Karpas-422 (cell line): ENCODE results near the gene TRIM66. TPM values are rescaled to one million over a fixed set of nuclear protein-coding genes. Genes with fewer than 3 reads are reported as not detected.

Experiments
- DNase-seq: peaks from one replicate; pipeline ENCODE4 v3.0.0-alpha.2; 2015
- H2AFZ ChIP-seq: fragments of 200-600 bp; sonication (generic); 2 replicates; pipeline ENCODE4 v1.6.1; 2014; ENCODE audit warnings: antibody characterized with exemption, low read length, mixed read lengths
- H3K27ac ChIP-seq: fragments of 200-600 bp; sonication (generic); 2 replicates; pipeline ENCODE4 v1.5.1; 2014; ENCODE audit warnings: mild to moderate bottlenecking, low read length, moderate library complexity
- H3K27me3 ChIP-seq: fragments of 200-600 bp; sonication (generic); 2 replicates; pipeline ENCODE4 v1.6.1; 2014; ENCODE audit warnings: low read length, mixed read lengths
- H3K36me3 ChIP-seq: fragments of 200-600 bp; sonication (generic); 2 replicates; pipeline ENCODE4 v1.6.1; 2014; ENCODE audit warnings: low read length, mixed read lengths; ENCODE audit not compliant: insufficient read depth
- H3K4me1 ChIP-seq: fragments of 200-600 bp; sonication (generic); 2 replicates; pipeline ENCODE4 v1.6.1; 2014; ENCODE audit warnings: mild to moderate bottlenecking, low read length, mixed read lengths
- H3K4me2 ChIP-seq: fragments of 200-600 bp; sonication (generic); 2 replicates; pipeline ENCODE4 v1.6.1; 2014; ENCODE audit warnings: low read length, low read depth, mild to moderate bottlenecking; ENCODE audit not compliant: poor library complexity, severe bottlenecking
- H3K4me3 ChIP-seq: fragments of 200-600 bp; sonication (generic); 2 replicates; pipeline ENCODE4 v1.5.1; 2014; ENCODE audit warnings: mild to moderate bottlenecking, antibody characterized with exemption, low read length, mixed read lengths
- H3K79me2 ChIP-seq: fragments of 200-600 bp; sonication (generic); 2 replicates; pipeline ENCODE4 v1.6.1; 2014; ENCODE audit warnings: mild to moderate bottlenecking, low read length, mixed read lengths
- H3K9ac ChIP-seq: fragments of 200-600 bp; sonication (generic); 2 replicates; pipeline ENCODE4 v1.6.0; 2014; ENCODE audit warnings: low read length
- H3K9me2 ChIP-seq: fragments of 200-600 bp; sonication (generic), shearing (Covaris generic); replicated peaks from 2 replicates; pipeline ENCODE4 v1.6.0; 2014; ENCODE audit warnings: mild to moderate bottlenecking, low read length, moderate library complexity; ENCODE audit not compliant: insufficient read depth
- H3K9me3 ChIP-seq: fragments of 300-700, 200-600 bp; sonication (generic); 2 replicates; pipeline ENCODE4 v1.6.1; 2014; ENCODE audit warnings: low read length, mixed read lengths
- H4K20me1 ChIP-seq: fragments of 200-600 bp; sonication (generic); 2 replicates; pipeline ENCODE4 v1.6.1; 2014; ENCODE audit warnings: mild to moderate bottlenecking, antibody characterized with exemption, low read length, low read depth; ENCODE audit not compliant: insufficient read depth
- total RNA-seq: library from RNA; depleted of rRNA; stranded (reverse); fragments of >200 nt; shearing (Covaris generic); gene quantifications from 2 replicates; pipeline ENCODE4 v1.2.3, GENCODE V29; 2014; ENCODE audit warnings: low replicate concordance

TRIM66 gene
- total RNA-seq, 1 experiment from 2014 or later = 13.3 TPM

- no peak overlapping the region for H3K9ac ChIP-seq
- H3K36me3 ChIP-seq = no peaks in the 10 kb centered on the region
- H3K4me3 ChIP-seq = no peak overlapping the region
- H3K27me3 ChIP-seq = no peaks in the 10 kb centered on the region; the same call in 1 of the 2 replicates
- H3K4me1 ChIP-seq = no peaks in the 10 kb centered on the region
- DNase-seq = no peak
- H3K27ac ChIP-seq = no peak overlapping the region
- H3K79me2 ChIP-seq = no peaks in the 10 kb centered on the region
- no peaks in the 10 kb centered on the region for H4K20me1 ChIP-seq
- H3K9me3 ChIP-seq = peaks cover 3% of the 10 kb centered on the region; the same call in 1 of the 2 replicates
- no peaks in the 10 kb centered on the region for H3K9me2 ChIP-seq
- no peak overlapping the region for H2AFZ ChIP-seq
- H3K4me2 ChIP-seq = no peak overlapping the region
Observed at GRCh38 chr11:8584511-8584910, 98.0 kb downstream of the TRIM66 start.

DNA sequence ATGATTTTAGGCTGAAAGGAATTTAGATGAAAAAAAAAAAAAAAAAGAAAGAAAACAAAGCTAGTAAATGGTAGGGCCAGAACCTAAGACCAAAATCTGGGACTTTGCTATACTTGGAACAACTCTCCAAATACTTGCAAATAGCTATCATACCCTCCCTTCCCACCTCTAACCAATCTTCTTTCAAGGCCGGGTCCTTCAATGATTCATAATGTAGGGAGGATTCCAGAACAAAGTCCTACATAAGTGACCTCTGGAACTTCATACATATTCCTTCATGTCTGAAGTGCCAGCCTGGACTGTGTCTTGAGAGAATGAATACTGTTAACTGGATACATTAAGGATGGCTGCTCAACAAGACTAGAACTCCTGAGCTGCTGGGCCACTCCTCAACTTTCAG is 98.4 kb downstream of the TRIM66 start:
- Histone ChIP-seq H4K20me1 (no peaks in the 10 kb centered on the region), H3K4me2 (no peak overlapping the region), H3K4me1 (no peaks in the 10 kb centered on the region), H3K9ac (no peak overlapping the region), H2AFZ (no peak overlapping the region), H3K9me2 (no peaks in the 10 kb centered on the region), H3K4me3 (no peak overlapping the region), H3K27ac (no peak overlapping the region), H3K27me3 (no peaks in the 10 kb centered on the region; the same call in 1 of the 2 replicates), H3K79me2 (no peaks in the 10 kb centered on the region), H3K36me3 (no peaks in the 10 kb centered on the region), H3K9me3 (peaks cover 3% of the 10 kb centered on the region; the same call in 1 of the 2 replicates)
- DNase-seq = no peak

DNA sequence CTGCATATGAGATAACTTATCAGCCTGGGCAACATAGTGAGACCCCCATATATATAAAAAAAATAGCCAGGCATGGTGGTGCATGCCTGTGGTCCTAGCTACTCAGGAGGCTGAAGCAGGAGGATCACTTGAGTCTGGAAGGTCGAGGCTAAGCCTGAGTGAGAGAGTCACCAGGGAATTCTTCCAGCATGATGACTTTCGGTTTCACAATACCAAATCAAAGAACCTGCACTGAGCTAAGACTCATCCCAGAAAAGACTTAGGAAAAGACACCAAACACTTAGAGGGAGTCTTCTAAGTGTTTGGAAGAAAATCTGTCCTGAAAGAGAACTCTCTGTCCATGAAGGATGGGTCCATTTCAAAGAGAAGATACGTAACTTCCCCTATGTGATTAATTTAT is 101.2 kb downstream of the TRIM66 start:
- no peak for DNase-seq
- no peak overlapping the region for H3K9ac ChIP-seq

GRCh38 chr11:8577791-8578581 is 104.5 kb downstream of the TRIM66 start:
- H3K4me1 ChIP-seq = no peaks in the 10 kb centered on the region
- no peaks in the 10 kb centered on the region for H3K79me2 ChIP-seq
- H3K36me3 ChIP-seq = no peaks in the 10 kb centered on the region
- H4K20me1 ChIP-seq = 0 out of 2 replicates have a peak, but pooled peaks cover 5% of the 10 kb centered on the region
- no peak overlapping the region for H3K27ac ChIP-seq
- DNase-seq = no peak
- no peak overlapping the region for H3K4me3 ChIP-seq
- H2AFZ ChIP-seq = no peak overlapping the region
- no peak overlapping the region for H3K4me2 ChIP-seq
- no peak overlapping the region for H3K9ac ChIP-seq
- 0 out of 2 replicates have a peak, but pooled peaks cover 4% of the 10 kb centered on the region for H3K9me3 ChIP-seq
- no peaks in the 10 kb centered on the region for H3K9me2 ChIP-seq
- no peaks in the 10 kb centered on the region for H3K27me3 ChIP-seq

More for the DNA sequence above, 101.2 kb downstream of the TRIM66 start:
- Histone ChIP-seq H3K4me3 (no peak overlapping the region), H3K9me2 (no peaks in the 10 kb centered on the region), H3K4me2 (no peak overlapping the region), H3K9me3 (0 out of 2 replicates have a peak, but pooled peaks cover 4% of the 10 kb centered on the region), H3K27ac (no peak overlapping the region), H3K27me3 (no peaks in the 10 kb centered on the region), H3K79me2 (no peaks in the 10 kb centered on the region), H4K20me1 (no peaks in the 10 kb centered on the region), H2AFZ (no peak overlapping the region), H3K36me3 (no peaks in the 10 kb centered on the region), H3K4me1 (no peaks in the 10 kb centered on the region)

DNA sequence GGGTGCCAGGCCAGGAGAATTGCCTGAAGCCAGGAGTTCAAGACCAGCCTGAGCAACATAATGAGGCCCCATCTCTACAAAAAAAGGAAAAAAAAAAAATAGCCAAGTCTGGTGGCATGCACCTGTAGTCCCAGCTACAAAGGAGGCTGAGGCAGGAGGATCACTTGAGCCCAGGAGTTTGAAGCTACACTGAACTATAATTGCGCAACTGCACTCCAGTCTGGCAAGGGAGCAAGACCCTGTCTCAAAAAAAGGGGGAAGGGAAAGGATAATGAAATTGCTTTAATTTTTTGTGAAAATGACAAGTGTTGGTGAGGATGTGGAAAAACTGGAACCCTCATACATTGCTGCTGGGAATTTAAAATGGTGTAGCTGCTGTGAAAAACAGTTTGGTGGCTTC is 107.7 kb downstream of the TRIM66 start:
- Histone ChIP-seq H3K4me2 (no peak overlapping the region), H3K4me1 (peaks cover 7% of the 10 kb centered on the region), H3K27me3 (no peaks in the 10 kb centered on the region), H3K79me2 (no peaks in the 10 kb centered on the region), H4K20me1 (0 out of 2 replicates have a peak, but pooled peaks cover 12% of the 10 kb centered on the region), H2AFZ (no peak overlapping the region), H3K9me3 (0 out of 2 replicates have a peak, but pooled peaks cover 4% of the 10 kb centered on the region), H3K36me3 (no peaks in the 10 kb centered on the region), H3K27ac (no peak overlapping the region), H3K4me3 (no peak overlapping the region), H3K9me2 (no peaks in the 10 kb centered on the region), H3K9ac (no peak overlapping the region)
- no peak for DNase-seq

- Histone ChIP-seq H3K4me1 (peaks cover 7% of the 10 kb centered on the region), H3K9ac (no peak overlapping the region), H3K36me3 (no peaks in the 10 kb centered on the region), H3K27me3 (no peaks in the 10 kb centered on the region), H3K4me3 (no peak overlapping the region), H3K4me2 (no peak overlapping the region), H4K20me1 (0 out of 2 replicates have a peak, but pooled peaks cover 12% of the 10 kb centered on the region), H3K79me2 (no peaks in the 10 kb centered on the region), H3K9me3 (0 out of 2 replicates have a peak, but pooled peaks cover 4% of the 10 kb centered on the region), H2AFZ (no peak overlapping the region), H3K27ac (no peak overlapping the region), H3K9me2 (no peaks in the 10 kb centered on the region)
- no peak for DNase-seq
Observed at GRCh38 chr11:8573777-8574176, 108.7 kb downstream of the TRIM66 start.

DNA sequence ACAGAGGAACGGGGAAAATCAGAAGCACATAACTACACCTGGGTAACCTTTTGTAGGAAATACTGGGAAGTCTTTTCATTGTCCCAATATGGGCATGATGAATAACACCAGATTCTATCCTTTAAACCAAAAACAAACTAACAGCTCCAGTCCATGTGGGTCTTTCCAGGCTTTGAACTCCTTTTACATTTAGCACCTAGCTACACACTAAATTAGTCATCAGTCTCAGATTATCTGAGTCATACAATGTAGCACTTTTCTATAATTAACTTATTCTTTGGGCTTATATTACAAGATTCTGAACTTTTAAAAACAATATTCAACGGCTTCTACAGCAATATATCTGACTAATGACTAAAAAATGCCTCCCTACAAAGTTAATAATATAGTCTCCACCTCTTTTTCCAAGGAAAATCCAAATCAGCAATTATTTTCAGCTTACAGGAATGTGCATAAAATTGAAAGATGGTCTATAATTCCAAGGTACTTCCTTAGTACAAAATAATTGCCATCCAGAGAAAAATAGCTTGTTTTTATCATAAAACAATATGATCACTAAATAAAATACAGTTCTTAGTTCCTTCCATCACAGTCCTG is 114.8 kb downstream of the TRIM66 start:
- no peaks in the 10 kb centered on the region for H3K79me2 ChIP-seq
- no peaks in the 10 kb centered on the region for H3K36me3 ChIP-seq
- H3K9me2 ChIP-seq = no peaks in the 10 kb centered on the region
- no peak overlapping the region for H3K4me2 ChIP-seq
- no peaks in the 10 kb centered on the region for H3K27me3 ChIP-seq
- no peak overlapping the region for H3K27ac ChIP-seq
- H3K4me3 ChIP-seq = no peak overlapping the region
- H3K9me3 ChIP-seq = no peaks in the 10 kb centered on the region
- DNase-seq = no peak
- no peak overlapping the region for H3K9ac ChIP-seq
- no peak overlapping the region for H2AFZ ChIP-seq
- peaks cover 7% of the 10 kb centered on the region for H3K4me1 ChIP-seq
- peaks cover 40% of the 10 kb centered on the region for H4K20me1 ChIP-seq

DNA sequence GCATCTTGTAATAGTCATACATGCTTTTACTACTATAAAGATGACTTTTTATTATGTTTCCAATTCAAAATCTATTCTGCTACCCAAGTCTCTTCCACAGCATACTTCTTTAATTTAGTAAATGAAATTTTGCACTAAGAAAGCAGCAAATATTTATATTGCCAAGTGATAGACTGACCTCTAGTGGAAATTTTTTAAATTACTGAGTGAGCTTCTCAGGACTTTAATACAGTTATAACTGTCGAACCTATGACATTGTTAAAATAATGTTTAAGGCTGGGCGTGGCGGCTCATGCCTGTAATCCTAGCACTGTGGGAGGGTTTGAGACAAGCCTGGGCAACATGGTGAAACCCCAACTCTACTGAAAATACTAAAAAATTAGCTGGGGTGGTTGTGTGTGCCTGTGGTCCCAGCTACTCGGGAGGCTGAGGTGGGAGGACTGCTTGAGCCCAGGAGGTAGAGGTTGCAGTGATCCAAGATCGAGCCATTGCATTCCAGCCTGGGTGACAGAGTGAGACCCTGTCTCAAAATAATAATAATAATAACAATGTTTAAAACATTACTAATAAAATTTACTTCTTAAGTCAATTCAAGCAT is 115.8 kb downstream of the TRIM66 start:
- Histone ChIP-seq H3K9ac (no peak overlapping the region), H3K36me3 (no peaks in the 10 kb centered on the region), H3K27me3 (no peaks in the 10 kb centered on the region), H4K20me1 (peaks cover 49% of the 10 kb centered on the region), H3K79me2 (no peaks in the 10 kb centered on the region), H3K4me3 (no peak overlapping the region), H3K4me1 (peaks cover 7% of the 10 kb centered on the region), H3K4me2 (no peak overlapping the region), H3K9me2 (no peaks in the 10 kb centered on the region), H2AFZ (no peak overlapping the region), H3K9me3 (no peaks in the 10 kb centered on the region), H3K27ac (no peak overlapping the region)
- DNase-seq = peak; percentile 88
